GM12878 (cell line): ENCODE results near the gene DBNL. TPM values are rescaled to one million over a fixed set of nuclear protein-coding genes. Genes with fewer than 3 reads are reported as not detected.

Experiments
- BACH1 ChIP-seq: fragments of 450-650 bp; IDR thresholded peaks from 2 replicates; pipeline ENCODE4 v1.6.1; 2017; ENCODE audit warnings: mild to moderate bottlenecking, borderline replicate concordance
- BCL11A ChIP-seq: IDR thresholded peaks from 2 replicates; pipeline ENCODE4 v1.6.1; 2011; ENCODE audit warnings: low read depth, low read length
- CBX5 ChIP-seq: sonication (generic); IDR thresholded peaks from 2 replicates; pipeline ENCODE4 v1.6.1; 2016; ENCODE audit warnings: low read depth, moderate library complexity, mild to moderate bottlenecking, inconsistent platforms
- CHD4 ChIP-seq: fragments of 200-600 bp; sonication (generic); IDR thresholded peaks from 2 replicates; pipeline ENCODE4 v1.6.1; 2016; ENCODE audit warnings: mild to moderate bottlenecking
- CREM ChIP-seq: IDR thresholded peaks from 2 replicates; pipeline ENCODE4 v1.6.1; 2014; ENCODE audit warnings: antibody characterized with exemption, low read depth
- DPF2 ChIP-seq: fragments of 450-650 bp; IDR thresholded peaks from 2 replicates; pipeline ENCODE4 v1.6.1; 2017; ENCODE audit warnings: mild to moderate bottlenecking
- GATAD2B ChIP-seq: fragments of 450-650 bp; conservative IDR thresholded peaks from 2 replicates; pipeline ENCODE4 v1.6.1; 2017; ENCODE audit warnings: low read depth, mild to moderate bottlenecking, moderate library complexity
- IKZF1 ChIP-seq: fragments of 450-650 bp; conservative IDR thresholded peaks from 2 replicates; pipeline ENCODE4 v1.6.1; 2017; ENCODE audit warnings: antibody characterized with exemption, mild to moderate bottlenecking
- LARP7 ChIP-seq: fragments of 450-650 bp; IDR thresholded peaks from 2 replicates; pipeline ENCODE4 v1.6.1; 2017; ENCODE audit warnings: mild to moderate bottlenecking
- MTA3 ChIP-seq: IDR thresholded peaks from 2 replicates; pipeline ENCODE4 v1.6.1; 2012; ENCODE audit warnings: low read length, inconsistent platforms, borderline replicate concordance
- NBN ChIP-seq: fragments of 450-650 bp; IDR thresholded peaks from 2 replicates; pipeline ENCODE4 v1.6.1; 2016
- NKRF ChIP-seq: fragments of 450-650 bp; conservative IDR thresholded peaks from 2 replicates; pipeline ENCODE4 v1.6.1; 2017; ENCODE audit warnings: mild to moderate bottlenecking, moderate library complexity
- NR2C1 ChIP-seq: fragments of 450-650 bp; IDR thresholded peaks from 2 replicates; pipeline ENCODE4 v1.6.1; 2017; ENCODE audit warnings: antibody characterized with exemption, mild to moderate bottlenecking, moderate library complexity
- POLR2AphosphoS5 ChIP-seq: IDR thresholded peaks from 2 replicates; pipeline ENCODE4 v1.6.1; 2011; ENCODE audit warnings: mild to moderate bottlenecking, low read length, inconsistent platforms
- RAD51 ChIP-seq: fragments of 450-650 bp; IDR thresholded peaks from 2 replicates; pipeline ENCODE4 v1.6.1; 2016; ENCODE audit warnings: moderate library complexity, mild to moderate bottlenecking, inconsistent platforms
- RELB ChIP-seq: fragments of 450-650 bp; IDR thresholded peaks from 2 replicates; pipeline ENCODE4 v1.6.1; 2017; ENCODE audit warnings: low read depth, mild to moderate bottlenecking, moderate library complexity
- SRF ChIP-seq, 2 experiments: IDR thresholded peaks; 2 replicates each; pipeline ENCODE4 v1.6.1; 2011; ENCODE audit warnings: low read depth in 2 of 2, low read length in 2 of 2, mild to moderate bottlenecking in 1 of 2, moderate library complexity in 1 of 2
- SUPT20H ChIP-seq: IDR thresholded peaks from 2 replicates; pipeline ENCODE4 v1.6.1; 2011; ENCODE audit warnings: low read depth, mild to moderate bottlenecking, low read length, moderate library complexity, borderline replicate concordance; ENCODE audit not compliant: control insufficient read depth
- ZBED1 ChIP-seq: IDR thresholded peaks from 2 replicates; pipeline ENCODE4 v1.6.1; 2016; ENCODE audit warnings: borderline replicate concordance
- ZBTB4 ChIP-seq: fragments of 450-650 bp; formaldehyde crosslinking; IDR thresholded peaks from 2 replicates; pipeline ENCODE4 v1.4.0; 2022; ENCODE audit warnings: mild to moderate bottlenecking, moderate library complexity
- ZNF207 ChIP-seq: fragments of 450-650 bp; IDR thresholded peaks from 2 replicates; pipeline ENCODE4 v1.6.1; 2014; ENCODE audit warnings: antibody characterized with exemption, mild to moderate bottlenecking, borderline replicate concordance
- ZNF24 ChIP-seq: fragments of 450-650 bp; IDR thresholded peaks from 2 replicates; pipeline ENCODE4 v1.6.1; 2017; ENCODE audit warnings: antibody characterized with exemption, mild to moderate bottlenecking
- ZSCAN29 ChIP-seq: fragments of 450-650 bp; IDR thresholded peaks from 2 replicates; pipeline ENCODE4 v1.6.1; 2017; ENCODE audit warnings: mild to moderate bottlenecking, moderate library complexity
- polyA plus RNA-seq, 11 experiments: library from polyadenylated mRNA; depleted of rRNA in 4 of 11; unstranded in 6 of 11; stranded (reverse) in 5 of 11; fragments of >200 nt; fragmentation: Nextera tagmentation in 4 of 11; fragmentation: Illumina TruSeq in 1 of 11; extraction: Ambion mirVana in 4 of 11; extraction: Trizol in 1 of 11; gene quantifications; 1 replicate in 1 of 11; 2 replicates in 10 of 11; pipeline versions ENCODE4 v1.2.1 to v1.2.3, GENCODE V29; 2011 to 2016; ENCODE audit warnings: inconsistent platforms in 2 of 11, missing spikeins in 2 of 11, low read depth in 1 of 11
- total RNA-seq, 4 experiments: library from RNA; depleted of rRNA in 3 of 4; stranded (reverse); fragments of >200 nt in 3 of 4; fragmentation: Illumina TruSeq in 1 of 4; extraction: Trizol in 1 of 4; gene quantifications; 2 replicates each; pipeline versions ENCODE4 v1.2.1 to v1.2.3, GENCODE V29; 2013 to 2021

Gene DBNL
- total and polyA plus RNA-seq, 10 of the 15 experiments (the other 5 are each of a cell fraction or from before 2014, with no cell fraction given): 4.1 to 179 (median 84.3) TPM

- TF ChIP-seq SUPT20H (no peak), BACH1 (peak; percentile 13; the same call in 1 of the 2 replicates), CBX5 (no peak), POLR2AphosphoS5 (peak; percentile 89), BCL11A (no peak), NBN (no peak), NKRF (peak; percentile 59; the same call in 1 of the 2 replicates), IKZF1 (peak; percentile 32), RAD51 (no peak), ZBED1 (no peak), ZSCAN29 (no peak), LARP7 (0 out of 2 replicates have a peak, but pooled peaks have one; percentile 47), NR2C1 (no peak), SRF (IDR thresholded peaks at IDR 0.05; ENCODE audit: low read depth in 2 of 2, low read length in 2 of 2) (no peak), MTA3 (no peak), DPF2 (peak; percentile 18; the same call in 1 of the 2 replicates), GATAD2B (no peak; the same call in 1 of the 2 replicates), CHD4 (no peak), ZBTB4 (no peak), CREM (no peak), ZNF207 (0 out of 2 replicates have a peak, but pooled peaks have one; percentile 61), ZNF24 (no peak), RELB (peak; percentile 56; the same call in 1 of the 2 replicates)
Measured at GRCh38 chr7:44044315-44045225, at the start of gene DBNL (continued).
